ENCODE data around the gene NPC1L1. TPM values are rescaled to one million over a fixed set of nuclear protein-coding genes. Genes with fewer than 3 reads are reported as not detected.

The NPC1L1 gene
- total RNA-seq, 4 donors from 2014 or later = 0.04 to 0.07 TPM; not detected in 2

DNA sequence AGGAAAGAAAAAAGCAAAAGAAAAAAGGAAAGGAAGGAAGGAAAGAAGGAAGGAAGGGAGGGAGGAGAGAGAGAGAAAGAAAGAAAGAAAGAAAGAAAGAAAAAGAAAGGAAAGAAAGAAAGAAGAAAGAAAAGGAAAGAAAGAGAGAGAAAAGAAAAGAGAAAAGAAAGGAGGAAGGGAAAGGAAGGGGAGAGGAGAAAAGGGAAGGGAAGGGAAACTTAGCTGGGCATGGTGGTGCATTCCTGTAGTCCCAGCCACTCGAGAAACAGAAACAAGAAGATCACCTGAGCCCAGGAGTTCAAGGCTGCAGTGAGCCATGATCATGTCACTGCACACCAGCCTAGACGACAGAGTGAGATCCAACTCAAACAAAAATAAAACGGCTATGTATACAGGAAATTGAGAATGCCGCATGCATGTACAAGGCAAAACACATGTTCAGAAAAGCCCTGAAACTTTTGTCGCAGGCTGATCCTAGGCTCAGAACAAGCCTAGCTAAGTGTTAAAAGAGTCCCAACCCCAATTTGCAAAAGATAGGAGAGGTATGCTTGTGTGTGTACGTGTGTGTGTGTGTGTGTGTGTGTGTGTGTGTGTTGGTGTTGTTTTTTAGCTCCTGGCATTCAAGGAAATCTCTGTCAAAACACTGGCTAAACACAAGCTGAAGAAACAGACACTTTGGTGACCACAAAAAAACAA is 6.6 kb upstream of the NPC1L1 start:
- DNase-seq (no peak), ATAC-seq (no peak)
- H3K9me3 ChIP-seq = no peaks in the 10 kb centered on the region
- no peak overlapping the region for H3K27ac ChIP-seq
- no peaks in the 10 kb centered on the region for H3K4me1 ChIP-seq
- no peaks in the 10 kb centered on the region for H3K27me3 ChIP-seq
- TF ChIP-seq, protein P1, sequence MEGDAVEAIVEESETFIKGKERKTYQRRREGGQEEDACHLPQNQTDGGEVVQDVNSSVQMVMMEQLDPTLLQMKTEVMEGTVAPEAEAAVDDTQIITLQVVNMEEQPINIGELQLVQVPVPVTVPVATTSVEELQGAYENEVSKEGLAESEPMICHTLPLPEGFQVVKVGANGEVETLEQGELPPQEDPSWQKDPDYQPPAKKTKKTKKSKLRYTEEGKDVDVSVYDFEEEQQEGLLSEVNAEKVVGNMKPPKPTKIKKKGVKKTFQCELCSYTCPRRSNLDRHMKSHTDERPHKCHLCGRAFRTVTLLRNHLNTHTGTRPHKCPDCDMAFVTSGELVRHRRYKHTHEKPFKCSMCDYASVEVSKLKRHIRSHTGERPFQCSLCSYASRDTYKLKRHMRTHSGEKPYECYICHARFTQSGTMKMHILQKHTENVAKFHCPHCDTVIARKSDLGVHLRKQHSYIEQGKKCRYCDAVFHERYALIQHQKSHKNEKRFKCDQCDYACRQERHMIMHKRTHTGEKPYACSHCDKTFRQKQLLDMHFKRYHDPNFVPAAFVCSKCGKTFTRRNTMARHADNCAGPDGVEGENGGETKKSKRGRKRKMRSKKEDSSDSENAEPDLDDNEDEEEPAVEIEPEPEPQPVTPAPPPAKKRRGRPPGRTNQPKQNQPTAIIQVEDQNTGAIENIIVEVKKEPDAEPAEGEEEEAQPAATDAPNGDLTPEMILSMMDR (IDR thresholded peaks at IDR 0.05 in 4 of 5, conservative IDR thresholded peaks at IDR 0.05 in 1 of 5) = no peak
- intact Hi-C loops (cut with DNase I; ENCODE audit: low total_unique reads) (no loop called here), in situ Hi-C loops (cut with MboI; ENCODE audit: low sequenced_read_pairs in 4 of 4) (no loop called here)
- no peaks in the 10 kb centered on the region for H3K36me3 ChIP-seq
- H3K4me3 ChIP-seq = no peak overlapping the region

DNA sequence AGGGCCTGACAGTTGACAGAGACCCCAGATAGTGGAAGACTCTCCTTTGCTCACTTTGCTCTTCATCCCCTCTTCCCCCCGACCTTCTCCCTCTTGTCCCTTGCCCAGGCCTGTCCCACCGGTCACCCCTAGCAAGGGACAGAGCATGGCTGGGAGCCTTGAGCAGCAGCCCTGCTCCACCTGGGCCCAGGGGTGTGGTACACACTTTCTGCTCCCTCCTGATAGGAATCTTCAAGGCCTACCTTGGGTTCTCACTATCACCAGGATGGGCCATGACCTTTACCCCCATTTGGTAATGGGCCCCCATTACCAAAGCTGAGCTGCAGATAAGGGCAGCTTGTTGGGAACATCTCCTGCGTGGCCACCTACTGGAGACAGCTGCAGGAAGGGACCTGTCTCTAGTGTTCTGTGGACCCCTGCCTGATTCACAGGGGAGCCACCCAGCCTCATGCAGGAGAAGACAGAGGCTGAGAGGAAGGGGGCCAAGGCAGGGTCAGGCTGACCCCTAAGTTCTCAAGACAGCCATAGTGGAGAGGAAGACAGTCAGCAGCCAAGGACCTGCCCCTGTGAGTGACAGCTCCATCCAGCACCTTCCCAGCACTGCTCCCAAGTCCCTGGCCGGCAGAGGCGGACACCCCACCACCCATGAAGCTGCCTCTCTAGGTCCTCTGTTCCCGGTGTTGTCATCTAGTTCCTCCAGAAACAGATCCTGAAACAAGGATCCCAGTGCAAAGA is 913 bp upstream of the NPC1L1 start:
- TF ChIP-seq, protein P1 (IDR thresholded peaks at IDR 0.05 in 4 of 5, conservative IDR thresholded peaks at IDR 0.05 in 1 of 5) = no peak
- TF ChIP-seq POLR2A (IDR thresholded peaks at IDR 0.05) = no peak
- no peaks in the 10 kb centered on the region for H3K9me3 ChIP-seq
- DNase-seq (no peak), ATAC-seq (no peak)
- no peaks in the 10 kb centered on the region for H3K27me3 ChIP-seq
- H3K4me1 ChIP-seq = no peaks in the 10 kb centered on the region
- no peak overlapping the region for H3K27ac ChIP-seq
- H3K4me3 ChIP-seq = no peak overlapping the region
- H3K36me3 ChIP-seq = no peaks in the 10 kb centered on the region
- intact Hi-C loops (cut with DNase I; ENCODE audit: low total_unique reads) = no loop called here
- in situ Hi-C loops (cut with MboI; ENCODE audit: low sequenced_read_pairs in 4 of 4) = no loop called here

DNA sequence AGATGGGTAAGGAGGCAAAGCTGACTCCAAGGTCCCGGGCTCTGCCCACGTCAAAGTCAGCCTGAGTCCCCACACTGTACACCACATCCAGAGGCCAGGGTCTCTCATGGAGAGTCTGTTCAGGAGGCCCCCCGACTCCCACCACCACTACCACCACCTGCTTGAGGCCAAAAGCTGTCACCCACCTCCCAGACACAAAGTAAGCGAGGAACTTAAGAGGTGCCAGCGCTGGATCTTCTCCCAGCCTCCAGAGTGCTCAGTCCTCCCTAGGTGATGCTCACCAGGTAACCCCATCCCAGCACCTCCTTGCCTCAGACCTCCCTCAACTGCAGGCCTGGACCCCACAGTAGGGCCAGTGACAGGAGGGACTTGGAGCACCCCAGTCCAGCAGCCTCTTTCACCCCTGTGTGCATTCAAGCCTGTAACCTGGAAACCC is 520 bp downstream of the NPC1L1 start:
- intact Hi-C loops (cut with DNase I; ENCODE audit: low total_unique reads) = no loop called here
- TF ChIP-seq, protein P1 (IDR thresholded peaks at IDR 0.05 in 4 of 5, conservative IDR thresholded peaks at IDR 0.05 in 1 of 5) = no peak
- no peak for TF ChIP-seq POLR2A (IDR thresholded peaks at IDR 0.05)
- Histone ChIP-seq H3K9me3 (no peaks in the 10 kb centered on the region), H3K4me1 (no peaks in the 10 kb centered on the region), H3K27me3 (no peaks in the 10 kb centered on the region), H3K36me3 (no peaks in the 10 kb centered on the region), H3K4me3 (no peak overlapping the region), H3K27ac (no peak overlapping the region)
- in situ Hi-C loops (cut with MboI; ENCODE audit: low sequenced_read_pairs in 4 of 4) = no loop called here
- DNase-seq (no peak), ATAC-seq (no peak)

DNA sequence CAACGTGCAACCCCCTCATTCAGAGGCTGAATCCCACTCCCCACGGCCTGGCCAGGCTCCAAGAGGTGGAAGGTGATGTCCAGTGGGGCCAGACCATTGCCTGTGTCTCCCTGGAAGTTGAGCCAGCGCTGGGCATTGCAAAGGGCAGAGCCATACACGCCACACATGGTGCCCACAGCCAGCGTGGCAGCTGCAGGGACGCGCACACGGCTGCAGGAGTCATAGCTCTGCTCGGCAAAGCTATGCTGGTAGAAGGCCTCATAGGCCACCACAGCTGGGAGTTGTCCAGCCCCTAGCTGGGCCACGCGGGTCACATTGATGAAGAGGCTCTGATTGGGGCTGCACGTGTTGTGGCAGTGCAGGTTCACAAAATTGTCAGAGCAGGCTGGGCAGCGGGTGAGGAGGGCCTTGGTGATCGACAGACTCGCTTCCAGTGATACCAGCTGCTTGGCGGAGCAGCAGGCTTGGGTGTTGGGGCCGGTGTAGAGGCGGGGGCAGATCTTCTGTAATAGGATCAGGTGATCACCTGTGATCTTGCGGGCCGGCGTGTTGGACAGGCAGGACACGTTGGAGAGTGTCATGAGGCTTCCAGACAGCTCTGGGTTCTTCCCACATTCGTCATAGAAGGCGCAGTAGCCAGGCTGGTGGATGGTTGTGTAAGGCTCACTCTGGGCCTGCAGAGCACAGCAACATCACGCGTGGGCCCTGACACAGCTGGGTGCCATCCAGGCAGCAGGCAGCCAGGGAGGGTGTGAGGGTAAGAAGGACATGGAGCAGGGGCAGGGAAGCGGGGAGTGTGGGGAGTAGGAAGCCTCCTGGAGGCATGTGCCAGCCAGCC is 1.2 kb downstream of the NPC1L1 start:
- no peaks in the 10 kb centered on the region for H3K36me3 ChIP-seq
- no peak for TF ChIP-seq POLR2A (IDR thresholded peaks at IDR 0.05)
- TF ChIP-seq, protein P1 (IDR thresholded peaks at IDR 0.05 in 4 of 5, conservative IDR thresholded peaks at IDR 0.05 in 1 of 5) = no peak
- H3K27me3 ChIP-seq = no peaks in the 10 kb centered on the region
- no peak for DNase-seq
- no peak overlapping the region for H3K27ac ChIP-seq
- in situ Hi-C loops (cut with MboI; ENCODE audit: low sequenced_read_pairs in 4 of 4) = no loop called here
- intact Hi-C loops (cut with DNase I; ENCODE audit: low total_unique reads) = no loop called here
- no peak for ATAC-seq
- H3K4me1 ChIP-seq = no peaks in the 10 kb centered on the region
- H3K4me3 ChIP-seq = no peak overlapping the region
- H3K9me3 ChIP-seq = no peaks in the 10 kb centered on the region
